ENCODE measurements around the gene GRIP1. TPM values are rescaled to one million over a fixed set of nuclear protein-coding genes. Genes with fewer than 3 reads are reported as not detected.

Gene GRIP1
- total and polyA plus RNA-seq, 2 experiments from 2014 or later, result 7.7 TPM

- H3K27me3 ChIP-seq, result no peaks in the 10 kb centered on the region
- TF ChIP-seq CTCF (IDR thresholded peaks at IDR 0.05; ENCODE audit: poor library complexity) (no peak), EZH2 (IDR thresholded peaks at IDR 0.05; ENCODE audit: borderline replicate concordance) (no peak), EZH2phosphoT487 (IDR thresholded peaks at IDR 0.05; ENCODE audit: low read depth, severe bottlenecking, unreplicated experiment) (no peak)
- no peak overlapping the region for H2AFZ ChIP-seq
- H3K9me2 ChIP-seq (replicated peaks; ENCODE audit: insufficient read depth), result no peaks in the 10 kb centered on the region
- H4K20me1 ChIP-seq (ENCODE audit: insufficient read depth, poor library complexity, severe bottlenecking), result no peaks in the 10 kb centered on the region
- H3K36me3 ChIP-seq (replicated peaks; ENCODE audit: insufficient read depth, low read depth), result no peaks in the 10 kb centered on the region
- no peaks in the 10 kb centered on the region for H3K79me2 ChIP-seq
- no peak overlapping the region for H3K27ac ChIP-seq
- no peaks in the 10 kb centered on the region for H3K4me1 ChIP-seq (ENCODE audit: insufficient read depth)
- DNase-seq (ENCODE audit: low spot score), result no peak
- H3K9me3 ChIP-seq (ENCODE audit: low read depth), result no peaks in the 10 kb centered on the region
- H3K4me3 ChIP-seq, result no peak overlapping the region
- WGBS (ENCODE audit: low lambda C conversion rate, missing lambda C conversion rate), result 69% methylated on average over 4 of the region's 4 CpGs
- H3K4me2 ChIP-seq, result no peak overlapping the region
These were observed 45.7 kb upstream of the GRIP1 start for GRCh38 chr12:66724616-66725015.

GRCh38 chr12:66724026-66724425, 45.1 kb upstream of the GRIP1 start:
- TF ChIP-seq EZH2 (IDR thresholded peaks at IDR 0.05; ENCODE audit: borderline replicate concordance) (no peak), EZH2phosphoT487 (IDR thresholded peaks at IDR 0.05; ENCODE audit: low read depth, severe bottlenecking, unreplicated experiment) (no peak), CTCF (IDR thresholded peaks at IDR 0.05; ENCODE audit: poor library complexity) (no peak)
- Histone ChIP-seq H3K36me3 (replicated peaks; ENCODE audit: insufficient read depth, low read depth) (no peaks in the 10 kb centered on the region), H3K9me3 (ENCODE audit: low read depth) (no peaks in the 10 kb centered on the region), H2AFZ (no peak overlapping the region), H3K4me1 (ENCODE audit: insufficient read depth) (no peaks in the 10 kb centered on the region), H4K20me1 (ENCODE audit: insufficient read depth, poor library complexity, severe bottlenecking) (no peaks in the 10 kb centered on the region), H3K9me2 (replicated peaks; ENCODE audit: insufficient read depth) (no peaks in the 10 kb centered on the region), H3K4me3 (no peak overlapping the region), H3K79me2 (no peaks in the 10 kb centered on the region), H3K4me2 (no peak overlapping the region), H3K27me3 (no peaks in the 10 kb centered on the region), H3K27ac (no peak overlapping the region)
- 97% methylated on average over 2 of the region's 2 CpGs for WGBS (ENCODE audit: low lambda C conversion rate, missing lambda C conversion rate)
- no peak for DNase-seq (ENCODE audit: low spot score)

- DNase-seq (ENCODE audit: low spot score), result no peak
- H3K36me3 ChIP-seq (replicated peaks; ENCODE audit: insufficient read depth, low read depth), result no peaks in the 10 kb centered on the region
- H3K4me2 ChIP-seq, result no peak overlapping the region
- no peak overlapping the region for H3K27ac ChIP-seq
- H3K27me3 ChIP-seq, result no peaks in the 10 kb centered on the region
- H3K4me3 ChIP-seq, result no peak overlapping the region
- no peaks in the 10 kb centered on the region for H3K9me3 ChIP-seq (ENCODE audit: low read depth)
- H4K20me1 ChIP-seq (ENCODE audit: insufficient read depth, poor library complexity, severe bottlenecking), result no peaks in the 10 kb centered on the region
- WGBS (ENCODE audit: low lambda C conversion rate, missing lambda C conversion rate), result 92% methylated on average over 2 of the region's 2 CpGs
- H3K9me2 ChIP-seq (replicated peaks; ENCODE audit: insufficient read depth), result no peaks in the 10 kb centered on the region
- TF ChIP-seq CTCF (IDR thresholded peaks at IDR 0.05; ENCODE audit: poor library complexity) (no peak), EZH2 (IDR thresholded peaks at IDR 0.05; ENCODE audit: borderline replicate concordance) (no peak), EZH2phosphoT487 (IDR thresholded peaks at IDR 0.05; ENCODE audit: low read depth, severe bottlenecking, unreplicated experiment) (no peak)
- H3K79me2 ChIP-seq, result no peaks in the 10 kb centered on the region
- H2AFZ ChIP-seq, result no peak overlapping the region
- H3K4me1 ChIP-seq (ENCODE audit: insufficient read depth), result no peaks in the 10 kb centered on the region
These were observed 41.0 kb upstream of the GRIP1 start for GRCh38 chr12:66719862-66720261.

All from hepatocyte (in vitro differentiated cells).